ENCODE results near the gene ATP8B4.

DNA sequence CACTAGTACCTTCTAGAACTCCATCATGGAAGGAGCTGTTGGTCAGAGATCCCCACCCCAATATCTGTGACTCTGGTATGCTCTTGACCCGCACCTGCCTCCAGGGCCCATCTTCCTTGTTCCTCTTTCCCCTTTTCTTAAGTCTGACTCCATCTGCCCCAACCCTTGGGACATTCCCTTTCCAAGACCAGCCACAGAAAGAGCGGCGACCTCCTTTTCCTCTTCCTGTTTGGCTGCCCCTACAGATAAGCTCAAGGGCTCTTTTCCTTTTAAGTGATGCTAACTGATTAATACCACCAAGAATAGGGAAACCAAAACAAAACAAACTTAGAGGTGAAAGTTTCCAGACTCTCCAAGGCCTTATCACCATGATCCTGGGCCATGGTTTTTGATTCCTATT lies 21.9 kb upstream of the ATP8B4 start:
- TF ChIP-seq, protein P1, sequence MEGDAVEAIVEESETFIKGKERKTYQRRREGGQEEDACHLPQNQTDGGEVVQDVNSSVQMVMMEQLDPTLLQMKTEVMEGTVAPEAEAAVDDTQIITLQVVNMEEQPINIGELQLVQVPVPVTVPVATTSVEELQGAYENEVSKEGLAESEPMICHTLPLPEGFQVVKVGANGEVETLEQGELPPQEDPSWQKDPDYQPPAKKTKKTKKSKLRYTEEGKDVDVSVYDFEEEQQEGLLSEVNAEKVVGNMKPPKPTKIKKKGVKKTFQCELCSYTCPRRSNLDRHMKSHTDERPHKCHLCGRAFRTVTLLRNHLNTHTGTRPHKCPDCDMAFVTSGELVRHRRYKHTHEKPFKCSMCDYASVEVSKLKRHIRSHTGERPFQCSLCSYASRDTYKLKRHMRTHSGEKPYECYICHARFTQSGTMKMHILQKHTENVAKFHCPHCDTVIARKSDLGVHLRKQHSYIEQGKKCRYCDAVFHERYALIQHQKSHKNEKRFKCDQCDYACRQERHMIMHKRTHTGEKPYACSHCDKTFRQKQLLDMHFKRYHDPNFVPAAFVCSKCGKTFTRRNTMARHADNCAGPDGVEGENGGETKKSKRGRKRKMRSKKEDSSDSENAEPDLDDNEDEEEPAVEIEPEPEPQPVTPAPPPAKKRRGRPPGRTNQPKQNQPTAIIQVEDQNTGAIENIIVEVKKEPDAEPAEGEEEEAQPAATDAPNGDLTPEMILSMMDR (conservative IDR thresholded peaks at IDR 0.05) = no peak
- TF ChIP-seq EZH2 (IDR thresholded peaks at IDR 0.05; ENCODE audit: low read depth) = no peak
